ENCODE data around the gene NOS1AP.

The NOS1AP gene

DNA sequence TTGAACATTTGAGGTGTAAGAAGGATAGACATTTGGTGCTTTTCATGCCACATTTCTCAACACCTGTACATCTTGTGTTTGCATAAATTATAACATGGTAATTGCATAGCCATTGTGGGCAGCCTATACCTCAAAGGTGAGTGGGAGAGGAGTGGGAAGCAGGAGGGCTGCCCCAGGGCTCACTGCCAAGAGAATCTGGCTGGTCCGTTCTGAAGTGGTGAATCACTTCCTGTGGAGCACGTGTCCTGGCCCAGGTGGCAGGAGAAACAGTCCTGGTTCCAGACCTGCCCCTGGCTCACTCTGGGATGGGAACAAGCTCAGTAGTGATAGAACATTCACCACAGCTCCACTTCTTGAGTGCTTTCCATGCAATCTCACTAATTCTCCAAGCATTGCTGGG, 34.2 kb upstream of the NOS1AP start:
- Histone ChIP-seq H3K27ac (ENCODE audit: low read depth, low read length, poor library complexity, severe bottlenecking) (no peak overlapping the region), H2AFZ (ENCODE audit: low read length) (no peak overlapping the region), H3K4me2 (ENCODE audit: low read length) (no peak overlapping the region)

DNA sequence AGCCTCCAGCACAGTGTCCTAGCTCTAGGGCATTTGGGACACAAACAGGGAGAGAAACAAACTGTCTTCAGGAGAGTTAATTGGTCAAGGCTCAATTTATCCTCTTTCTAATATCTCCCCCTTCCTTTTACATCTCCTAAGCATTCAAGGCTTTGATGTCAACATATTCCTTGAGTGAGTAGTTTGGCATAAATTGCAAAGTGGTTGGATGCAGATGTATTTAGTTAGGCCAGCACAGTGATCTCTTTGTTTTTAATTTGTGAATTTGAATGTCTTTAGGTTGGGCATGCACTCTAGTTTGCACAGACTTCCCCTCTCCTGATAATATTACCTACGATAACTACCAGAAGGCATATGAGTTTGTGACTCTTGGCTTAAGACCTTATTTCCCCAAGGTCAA, 33.3 kb upstream of the NOS1AP start:
- no peaks in the 10 kb centered on the region for H3K4me1 ChIP-seq (ENCODE audit: insufficient read depth, low read length, severe bottlenecking)
- H3K4me2 ChIP-seq (ENCODE audit: low read length) = no peak overlapping the region
- no peak overlapping the region for H3K4me3 ChIP-seq (ENCODE audit: low read depth, low read length, poor library complexity, severe bottlenecking)
- H2AFZ ChIP-seq (ENCODE audit: low read length) = no peak overlapping the region
- no peak overlapping the region for H3K9ac ChIP-seq (ENCODE audit: low read length)
- no peaks in the 10 kb centered on the region for H3K9me3 ChIP-seq (ENCODE audit: low read length)
- no peaks in the 10 kb centered on the region for H3K9me2 ChIP-seq (ENCODE audit: low read depth, low read length)
- no peaks in the 10 kb centered on the region for H3F3A ChIP-seq (ENCODE audit: insufficient read depth, low read length)
- no peak overlapping the region for H3K27ac ChIP-seq (ENCODE audit: low read depth, low read length, poor library complexity, severe bottlenecking)
- H3K79me2 ChIP-seq (ENCODE audit: insufficient read depth, low read length) = no peaks in the 10 kb centered on the region
- TF ChIP-seq, protein P1, sequence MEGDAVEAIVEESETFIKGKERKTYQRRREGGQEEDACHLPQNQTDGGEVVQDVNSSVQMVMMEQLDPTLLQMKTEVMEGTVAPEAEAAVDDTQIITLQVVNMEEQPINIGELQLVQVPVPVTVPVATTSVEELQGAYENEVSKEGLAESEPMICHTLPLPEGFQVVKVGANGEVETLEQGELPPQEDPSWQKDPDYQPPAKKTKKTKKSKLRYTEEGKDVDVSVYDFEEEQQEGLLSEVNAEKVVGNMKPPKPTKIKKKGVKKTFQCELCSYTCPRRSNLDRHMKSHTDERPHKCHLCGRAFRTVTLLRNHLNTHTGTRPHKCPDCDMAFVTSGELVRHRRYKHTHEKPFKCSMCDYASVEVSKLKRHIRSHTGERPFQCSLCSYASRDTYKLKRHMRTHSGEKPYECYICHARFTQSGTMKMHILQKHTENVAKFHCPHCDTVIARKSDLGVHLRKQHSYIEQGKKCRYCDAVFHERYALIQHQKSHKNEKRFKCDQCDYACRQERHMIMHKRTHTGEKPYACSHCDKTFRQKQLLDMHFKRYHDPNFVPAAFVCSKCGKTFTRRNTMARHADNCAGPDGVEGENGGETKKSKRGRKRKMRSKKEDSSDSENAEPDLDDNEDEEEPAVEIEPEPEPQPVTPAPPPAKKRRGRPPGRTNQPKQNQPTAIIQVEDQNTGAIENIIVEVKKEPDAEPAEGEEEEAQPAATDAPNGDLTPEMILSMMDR (IDR thresholded peaks at IDR 0.05; ENCODE audit: low read length) = no peak
- no peak for TF ChIP-seq EZH2 (IDR thresholded peaks at IDR 0.05; ENCODE audit: borderline replicate concordance, low read length)
- H3K36me3 ChIP-seq (ENCODE audit: insufficient read depth, low read length) = no peaks in the 10 kb centered on the region
- H3K27me3 ChIP-seq (ENCODE audit: insufficient read depth, low read length) = no peaks in the 10 kb centered on the region
- H4K20me1 ChIP-seq (ENCODE audit: insufficient read depth, low read length) = no peaks in the 10 kb centered on the region

More for the DNA sequence above, 34.2 kb upstream of the NOS1AP start:
- Histone ChIP-seq H3K27me3 (ENCODE audit: insufficient read depth, low read length) (no peaks in the 10 kb centered on the region), H3F3A (ENCODE audit: insufficient read depth, low read length) (no peaks in the 10 kb centered on the region), H3K4me3 (ENCODE audit: low read depth, low read length, poor library complexity, severe bottlenecking) (no peak overlapping the region), H3K4me1 (ENCODE audit: insufficient read depth, low read length, severe bottlenecking) (no peaks in the 10 kb centered on the region), H3K9me3 (ENCODE audit: low read length) (no peaks in the 10 kb centered on the region), H3K9ac (ENCODE audit: low read length) (no peak overlapping the region), H3K79me2 (ENCODE audit: insufficient read depth, low read length) (no peaks in the 10 kb centered on the region), H3K36me3 (ENCODE audit: insufficient read depth, low read length) (no peaks in the 10 kb centered on the region), H3K9me2 (ENCODE audit: low read depth, low read length) (no peaks in the 10 kb centered on the region), H4K20me1 (ENCODE audit: insufficient read depth, low read length) (no peaks in the 10 kb centered on the region)
- no peak for TF ChIP-seq EZH2 (IDR thresholded peaks at IDR 0.05; ENCODE audit: borderline replicate concordance, low read length)
- TF ChIP-seq, protein P1 (IDR thresholded peaks at IDR 0.05; ENCODE audit: low read length) = no peak

DNA sequence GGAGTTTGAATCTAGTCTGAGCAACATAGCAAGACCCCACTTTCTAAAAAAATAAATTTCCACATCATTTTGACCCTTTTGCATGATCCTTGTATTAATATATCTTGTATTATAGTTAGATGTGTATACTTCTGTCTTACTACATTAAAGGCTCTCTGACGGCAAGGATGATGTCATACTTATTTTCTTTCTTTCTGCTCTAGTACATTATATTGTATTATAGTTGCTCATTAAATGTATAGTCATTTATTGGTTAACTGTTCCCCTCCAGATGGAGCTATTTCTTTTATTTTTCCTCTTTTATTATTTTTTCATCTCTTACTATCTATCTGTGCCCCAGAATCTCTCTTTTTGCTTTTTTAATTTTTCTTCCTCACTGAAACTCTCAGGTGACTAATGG, 30.9 kb upstream of the NOS1AP start:
- Histone ChIP-seq H3K27ac (ENCODE audit: low read depth, low read length, poor library complexity, severe bottlenecking) (no peak overlapping the region), H2AFZ (ENCODE audit: low read length) (no peak overlapping the region), H3K4me2 (ENCODE audit: low read length) (no peak overlapping the region), H3K27me3 (ENCODE audit: insufficient read depth, low read length) (no peaks in the 10 kb centered on the region), H3K4me3 (ENCODE audit: low read depth, low read length, poor library complexity, severe bottlenecking) (no peak overlapping the region), H3K4me1 (ENCODE audit: insufficient read depth, low read length, severe bottlenecking) (no peaks in the 10 kb centered on the region), H3K9me2 (ENCODE audit: low read depth, low read length) (no peaks in the 10 kb centered on the region), H3K9ac (ENCODE audit: low read length) (no peak overlapping the region), H3K79me2 (ENCODE audit: insufficient read depth, low read length) (no peaks in the 10 kb centered on the region), H4K20me1 (ENCODE audit: insufficient read depth, low read length) (no peaks in the 10 kb centered on the region), H3K9me3 (ENCODE audit: low read length) (no peaks in the 10 kb centered on the region; the same call in 1 of the 2 replicates), H3K36me3 (ENCODE audit: insufficient read depth, low read length) (no peaks in the 10 kb centered on the region), H3F3A (ENCODE audit: insufficient read depth, low read length) (no peaks in the 10 kb centered on the region)
- TF ChIP-seq, protein P1 (IDR thresholded peaks at IDR 0.05; ENCODE audit: low read length) = no peak
- no peak for TF ChIP-seq EZH2 (IDR thresholded peaks at IDR 0.05; ENCODE audit: borderline replicate concordance, low read length)

Data from OCI-LY1 (cell line).